IPS-NIHi7 (cell line): Measurements from ENCODE around the gene TAF6.

Source experiments
- DNase-seq: peaks from one replicate; pipeline ENCODE4 v3.0.0; 2012; ENCODE audit warnings: mixed read lengths; ENCODE audit errors: extremely low spot score

The TAF6 gene

GRCh38 chr7:100093925-100094486 lies 25.2 kb downstream of the TAF6 start:
- DNase-seq, result no peak

- DNase-seq, result no peak
These were observed 25.7 kb downstream of the TAF6 start for GRCh38 chr7:100093498-100093897.

GRCh38 chr7:100093054-100093453 lies 26.1 kb downstream of the TAF6 start:
- no peak for DNase-seq

- no peak for DNase-seq
These were observed 27.6 kb downstream of the TAF6 start for GRCh38 chr7:100091411-100092181.

DNA sequence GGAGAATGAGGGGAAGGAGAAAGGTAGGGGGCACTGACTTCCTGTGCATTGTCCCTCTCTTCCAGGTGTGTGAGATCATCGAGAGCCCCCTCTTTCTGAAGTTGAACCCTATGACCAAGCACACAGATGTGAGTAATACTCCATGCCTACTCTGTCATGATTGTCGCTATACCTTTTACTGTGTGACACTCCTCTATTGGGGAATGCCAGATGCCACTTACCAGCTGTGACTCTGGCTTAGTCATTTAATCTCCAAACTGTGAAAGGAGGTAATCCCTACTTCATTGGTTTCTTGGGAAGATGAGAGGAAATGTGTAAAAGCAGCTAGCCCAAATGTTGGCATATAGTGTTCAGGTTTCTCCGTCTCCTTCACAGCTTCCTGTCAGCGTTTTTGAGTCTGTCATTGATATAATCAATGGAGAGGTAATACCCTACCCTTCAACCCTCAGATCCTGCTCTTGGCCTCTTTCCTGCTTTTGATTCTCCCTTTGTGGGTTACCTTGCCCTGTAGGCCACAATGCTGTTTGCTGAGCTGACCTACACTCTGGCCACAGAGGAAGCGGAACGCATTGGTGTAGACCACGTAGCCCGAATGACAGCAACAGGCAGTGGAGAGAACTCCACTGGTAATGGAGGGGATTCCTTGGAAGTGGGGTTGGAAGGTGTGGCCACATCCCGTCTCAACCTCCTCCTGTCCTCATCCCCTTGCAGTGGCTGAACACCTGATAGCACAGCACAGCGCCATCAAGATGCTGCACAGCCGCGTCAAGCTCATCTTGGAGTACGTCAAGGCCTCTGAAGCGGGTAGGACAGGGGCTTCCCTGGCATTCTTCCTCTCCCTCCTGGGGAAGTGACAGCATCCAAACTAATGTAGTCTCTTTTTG lies 28.4 kb downstream of the TAF6 start:
- DNase-seq, result no peak

- no peak for DNase-seq
These were observed 29.5 kb downstream of the TAF6 start for GRCh38 chr7:100089458-100090196.

GRCh38 chr7:100088621-100089457 lies 30.3 kb downstream of the TAF6 start, which contains the start of gene COPS6:
Gene COPS6, plus strand, starts transcription at chr7:100088969. Its CDS starts 22 bp downstream, at chr7:100088991.
- peak; percentile 79 for DNase-seq

DNA sequence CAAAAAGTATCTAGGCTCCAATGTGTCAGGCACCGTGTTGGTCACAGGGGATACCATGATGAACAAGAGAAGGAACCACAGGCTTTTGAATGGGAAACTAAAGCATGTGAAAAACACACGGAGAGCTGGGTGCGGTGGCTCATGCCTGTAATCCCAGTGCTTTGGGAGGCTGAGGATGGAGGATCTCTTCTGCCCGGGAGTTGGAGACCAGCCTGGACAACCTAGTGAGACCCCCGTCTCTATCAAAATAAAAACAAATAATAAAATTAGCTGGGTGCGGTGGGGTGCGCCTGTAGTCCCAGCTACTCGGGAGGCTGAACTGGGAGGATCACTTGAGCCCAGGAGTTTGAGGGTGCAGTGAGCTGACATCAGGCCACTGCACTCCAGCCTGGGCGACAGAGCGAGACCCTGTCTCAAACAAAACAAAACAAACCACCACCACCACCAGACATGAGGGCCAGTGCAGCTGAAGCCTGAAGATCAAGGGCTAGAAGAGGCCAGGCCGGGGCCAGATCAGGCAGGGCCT lies 31.0 kb downstream of the TAF6 start:
- DNase-seq, result no peak

DNA sequence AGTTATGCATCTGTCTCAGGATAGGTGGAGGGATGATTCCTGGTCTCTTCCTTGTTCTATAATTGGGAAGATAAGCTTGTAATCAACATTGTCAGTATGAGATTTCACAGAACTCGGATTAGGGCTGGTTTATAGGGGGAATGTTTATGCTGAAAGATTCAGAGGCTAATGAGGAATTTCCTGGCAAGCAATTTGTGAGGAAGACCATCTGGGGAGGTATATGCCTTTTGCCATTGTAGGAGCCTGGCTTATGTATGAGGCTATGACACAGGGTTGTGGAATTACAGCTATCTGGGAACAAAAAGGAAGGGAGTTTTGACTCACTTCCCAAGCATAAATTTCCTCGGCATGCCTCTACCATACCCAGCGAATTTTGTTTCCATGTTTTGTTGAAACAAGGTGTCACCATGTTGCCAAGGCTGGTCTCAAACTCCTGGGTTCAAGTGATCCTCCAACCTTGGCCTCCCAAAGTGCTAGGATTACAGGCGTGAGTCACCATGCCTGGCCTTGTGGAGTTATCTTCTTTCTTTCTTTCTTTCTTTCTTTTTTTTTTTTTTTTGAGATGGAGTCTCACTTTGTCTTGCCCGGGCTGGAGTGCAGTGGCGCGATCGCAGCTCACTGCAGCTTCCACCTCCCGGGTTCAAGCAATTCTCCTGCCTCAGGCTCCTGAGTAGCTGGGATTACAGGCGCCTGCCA lies 32.0 kb downstream of the TAF6 start:
- DNase-seq, result no peak

DNA sequence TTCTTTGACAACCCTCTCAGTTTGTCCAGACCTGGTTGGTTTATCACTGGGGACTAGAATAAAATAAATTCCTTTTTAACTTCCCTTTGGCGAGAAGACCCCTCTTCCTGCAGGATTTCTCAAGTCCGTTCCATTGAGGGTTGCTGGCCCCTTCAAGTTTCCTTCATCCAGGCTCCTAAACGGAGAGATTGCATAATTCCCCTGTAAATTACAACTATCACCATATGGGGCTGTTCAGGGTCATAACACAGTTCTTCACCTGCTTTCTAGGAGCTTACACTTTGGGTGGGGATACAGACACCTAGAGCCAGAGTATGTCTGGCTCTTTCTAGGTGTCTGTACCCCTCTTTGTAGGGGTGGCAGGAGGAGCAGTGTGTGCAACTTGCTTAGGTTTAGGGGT lies 33.6 kb downstream of the TAF6 start:
- DNase-seq, result no peak

GRCh38 chr7:100082978-100083377 lies 36.2 kb downstream of the TAF6 start:
- no peak for DNase-seq

DNA sequence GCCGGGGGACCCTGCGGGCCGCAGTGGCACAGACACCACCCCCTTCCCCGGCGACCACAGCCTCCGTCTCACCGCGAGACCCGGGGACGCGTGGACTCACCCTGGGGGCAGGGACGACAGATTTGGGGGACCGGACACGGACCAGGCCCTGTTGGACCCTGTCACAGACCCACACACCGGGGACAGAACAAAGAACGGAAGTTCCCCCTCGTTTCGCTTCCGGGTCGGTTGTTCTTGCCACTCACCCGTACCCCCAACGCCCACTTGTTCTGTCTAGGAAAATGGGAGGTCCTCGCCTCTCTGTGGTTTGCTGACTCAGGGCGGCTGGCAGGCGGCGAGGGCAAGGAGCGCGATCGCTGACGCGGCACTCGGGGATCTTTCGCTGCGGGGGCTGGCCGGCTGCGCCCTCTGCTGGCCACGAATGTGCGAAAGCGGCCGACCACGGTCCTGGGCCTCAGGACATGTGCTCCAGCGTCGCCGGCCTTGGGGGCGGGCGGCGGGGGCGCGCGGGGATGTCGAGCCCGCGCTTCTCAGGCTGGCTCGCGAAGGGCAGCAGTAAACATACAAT lies 37.5 kb downstream of the TAF6 start, which contains the start of gene ZNF3:
ZNF3 (minus strand) TSS at position 189 of the 568 bp plus-strand sequence. CDS start 4,366 bp downstream, outside the sequence.
- DNase-seq, result peak; percentile 96

GRCh38 chr7:100080907-100081534 lies 38.1 kb downstream of the TAF6 start:
- DNase-seq, result no peak

- DNase-seq, result no peak
These were observed 40.1 kb downstream of the TAF6 start for GRCh38 chr7:100079024-100079560.

- no peak for DNase-seq
These were observed 42.0 kb downstream of the TAF6 start for GRCh38 chr7:100077205-100077604.

GRCh38 chr7:100075418-100075817 lies 43.7 kb downstream of the TAF6 start:
- no peak for DNase-seq

- DNase-seq, result no peak
These were observed 44.3 kb downstream of the TAF6 start for GRCh38 chr7:100074841-100075240.

DNA sequence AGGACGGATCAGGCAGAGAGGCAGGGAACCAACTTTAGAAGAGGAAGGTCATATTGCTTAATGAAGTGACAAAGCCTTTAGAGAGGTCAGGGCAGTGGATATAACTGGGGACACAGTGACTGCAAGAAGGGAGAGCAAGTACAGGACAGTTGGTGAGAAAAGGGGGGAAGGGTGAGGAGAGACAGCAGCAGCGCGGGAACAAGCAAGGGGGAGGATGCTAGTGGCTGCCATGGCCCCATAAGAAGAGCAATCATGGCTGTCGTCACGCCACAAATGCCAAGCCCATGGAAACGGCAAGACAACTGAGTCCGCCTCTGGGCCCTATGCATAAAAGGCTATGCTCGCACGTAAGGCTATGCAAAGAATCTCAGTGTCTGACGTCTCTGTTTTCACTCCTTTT lies 46.7 kb downstream of the TAF6 start:
- no peak for DNase-seq
